ENCODE measurements around the gene DTX3. TPM values are rescaled to one million over a fixed set of nuclear protein-coding genes. Genes with fewer than 3 reads are reported as not detected.
"Not testable (repeated sequence)": the region's sequence is repeated elsewhere in the genome, so short reads cannot be mapped to it uniquely, and the experiment has no call there.

The DTX3 gene
- total RNA-seq, 3 donors from 2014 or later: 3.0 to 35.1 (median 25.9) TPM

DNA sequence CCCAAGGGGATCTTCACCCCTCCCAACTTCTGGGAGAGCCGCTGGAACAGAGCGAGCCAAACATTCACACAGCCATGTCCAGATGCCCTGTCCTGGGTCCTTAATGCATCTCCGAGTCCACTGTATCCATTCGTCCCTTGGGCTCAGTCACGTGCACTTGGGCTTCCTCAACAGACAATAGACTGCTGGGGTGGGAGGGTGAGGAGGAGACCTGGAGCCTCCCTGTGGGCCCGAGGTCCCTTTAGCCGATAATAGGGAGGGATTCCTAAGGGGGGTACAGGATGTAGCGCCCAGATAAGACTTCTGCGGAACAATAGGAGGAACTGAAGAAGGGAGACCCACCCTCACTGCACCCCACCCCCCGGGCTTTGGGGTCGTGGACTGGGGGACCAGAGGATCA, 13.3 kb downstream of the DTX3 start:
- Histone ChIP-seq H3K4me3 (no peak overlapping the region), H3K36me3 (no peaks in the 10 kb centered on the region), H3K27ac (no peak overlapping the region), H3K4me1 (peaks cover 0 to 11% of the 10 kb centered on the region in 2 donors), H3K9me3 (no peaks in the 10 kb centered on the region), H3K27me3 (peaks cover 0 to 18% of the 10 kb centered on the region in 2 donors)
- TF ChIP-seq POLR2A (IDR thresholded peaks at IDR 0.05) (no peak), POLR2AphosphoS5 (IDR thresholded peaks at IDR 0.05) (no peak)
- TF ChIP-seq, protein P1, sequence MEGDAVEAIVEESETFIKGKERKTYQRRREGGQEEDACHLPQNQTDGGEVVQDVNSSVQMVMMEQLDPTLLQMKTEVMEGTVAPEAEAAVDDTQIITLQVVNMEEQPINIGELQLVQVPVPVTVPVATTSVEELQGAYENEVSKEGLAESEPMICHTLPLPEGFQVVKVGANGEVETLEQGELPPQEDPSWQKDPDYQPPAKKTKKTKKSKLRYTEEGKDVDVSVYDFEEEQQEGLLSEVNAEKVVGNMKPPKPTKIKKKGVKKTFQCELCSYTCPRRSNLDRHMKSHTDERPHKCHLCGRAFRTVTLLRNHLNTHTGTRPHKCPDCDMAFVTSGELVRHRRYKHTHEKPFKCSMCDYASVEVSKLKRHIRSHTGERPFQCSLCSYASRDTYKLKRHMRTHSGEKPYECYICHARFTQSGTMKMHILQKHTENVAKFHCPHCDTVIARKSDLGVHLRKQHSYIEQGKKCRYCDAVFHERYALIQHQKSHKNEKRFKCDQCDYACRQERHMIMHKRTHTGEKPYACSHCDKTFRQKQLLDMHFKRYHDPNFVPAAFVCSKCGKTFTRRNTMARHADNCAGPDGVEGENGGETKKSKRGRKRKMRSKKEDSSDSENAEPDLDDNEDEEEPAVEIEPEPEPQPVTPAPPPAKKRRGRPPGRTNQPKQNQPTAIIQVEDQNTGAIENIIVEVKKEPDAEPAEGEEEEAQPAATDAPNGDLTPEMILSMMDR (IDR thresholded peaks at IDR 0.05): no peak
- intact Hi-C loops (cut with DNase I; ENCODE audit: low total_unique reads): loop anchor here (5.0 kb wide), 1 partner anchor 36 kb away; no protein-coding TSS in a partner anchor
- DNase-seq (ENCODE audit: low spot score in 2 of 2): no peak

- H3K27ac ChIP-seq; H3K9me3 ChIP-seq; H3K4me3 ChIP-seq; DNase-seq (ENCODE audit: low spot score in 2 of 2); H3K36me3 ChIP-seq: not testable (repeated sequence)
- Histone ChIP-seq H3K27me3 (peaks cover 0 to 18% of the 10 kb centered on the region in 2 donors), H3K4me1 (peaks cover 0 to 11% of the 10 kb centered on the region in 2 donors)
- intact Hi-C loops (cut with DNase I; ENCODE audit: low total_unique reads): loop anchor here (5.0 kb wide), 1 partner anchor 36 kb away; no protein-coding TSS in a partner anchor
Measured at GRCh38 chr12:57618431-57618830, 13.8 kb downstream of the DTX3 start.

DNA sequence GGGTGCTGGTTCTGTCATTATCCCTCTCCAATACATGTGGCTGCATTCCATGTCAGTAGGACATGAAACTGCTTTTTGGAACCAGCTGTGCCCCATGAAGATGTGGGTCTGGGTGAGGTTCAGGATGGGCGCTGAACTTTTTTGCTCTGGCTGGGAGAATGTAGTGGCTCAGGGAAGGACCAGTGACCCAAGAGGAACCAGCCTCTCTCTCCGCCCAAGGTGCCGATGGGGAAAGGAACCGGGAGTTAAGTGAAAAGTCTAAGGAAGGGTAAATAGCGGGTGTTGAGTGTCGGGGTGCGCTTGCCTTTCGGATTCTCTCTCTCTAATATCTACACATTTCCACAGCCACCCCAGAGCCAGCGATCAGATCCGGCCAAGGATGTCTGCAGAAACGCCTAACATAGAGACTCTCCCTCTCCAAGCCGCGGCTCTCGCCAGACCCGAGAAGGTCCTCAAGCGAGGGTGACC, 14.4 kb downstream of the DTX3 start:
- H3K4me1 ChIP-seq: peaks cover 0 to 11% of the 10 kb centered on the region in 2 donors

GRCh38 chr12:57619434-57620244, 15.0 kb downstream of the DTX3 start:
- no peaks in the 10 kb centered on the region for H3K9me3 ChIP-seq
- H3K4me3 ChIP-seq: no peak overlapping the region
- no peaks in the 10 kb centered on the region for H3K36me3 ChIP-seq
- H3K4me1 ChIP-seq: peaks cover 0 to 11% of the 10 kb centered on the region in 2 donors
- TF ChIP-seq POLR2A (IDR thresholded peaks at IDR 0.05) (no peak), POLR2AphosphoS5 (IDR thresholded peaks at IDR 0.05) (no peak)
- TF ChIP-seq, protein P1 (IDR thresholded peaks at IDR 0.05): no peak
- DNase-seq (ENCODE audit: low spot score in 2 of 2): no peak
- intact Hi-C loops (cut with DNase I; ENCODE audit: low total_unique reads): loop anchor here (5.0 kb wide), 1 partner anchor 37 kb away; no protein-coding TSS in a partner anchor
- peaks cover 0 to 25% of the 10 kb centered on the region in 2 donors for H3K27me3 ChIP-seq
- H3K27ac ChIP-seq: no peak overlapping the region

More for the DNA sequence above, 14.4 kb downstream of the DTX3 start:
- no peaks in the 10 kb centered on the region for H3K36me3 ChIP-seq
- no peak for DNase-seq (ENCODE audit: low spot score in 2 of 2)
- H3K27me3 ChIP-seq: peaks cover 0 to 19% of the 10 kb centered on the region in 2 donors
- no peak overlapping the region for H3K27ac ChIP-seq
- intact Hi-C loops (cut with DNase I; ENCODE audit: low total_unique reads): loop anchor here (5.0 kb wide), 1 partner anchor 37 kb away; no protein-coding TSS in a partner anchor
- TF ChIP-seq, protein P1 (IDR thresholded peaks at IDR 0.05): no peak
- no peak for TF ChIP-seq POLR2AphosphoS5 (IDR thresholded peaks at IDR 0.05)
- no peak for TF ChIP-seq POLR2A (IDR thresholded peaks at IDR 0.05)
- no peaks in the 10 kb centered on the region for H3K9me3 ChIP-seq
- no peak overlapping the region for H3K4me3 ChIP-seq

GRCh38 chr12:57620245-57620935, 15.8 kb downstream of the DTX3 start:
- H3K27me3 ChIP-seq: peaks cover 0 to 25% of the 10 kb centered on the region in 2 donors
- H3K4me1 ChIP-seq: peaks cover 0 to 11% of the 10 kb centered on the region in 2 donors
- TF ChIP-seq POLR2A (IDR thresholded peaks at IDR 0.05): no peak
- TF ChIP-seq POLR2AphosphoS5 (IDR thresholded peaks at IDR 0.05): no peak
- TF ChIP-seq, protein P1 (IDR thresholded peaks at IDR 0.05): no peak
- intact Hi-C loops (cut with DNase I; ENCODE audit: low total_unique reads): no loop called here
- no peaks in the 10 kb centered on the region for H3K9me3 ChIP-seq
- H3K36me3 ChIP-seq: no peaks in the 10 kb centered on the region
- no peak overlapping the region for H3K27ac ChIP-seq
- no peak for DNase-seq (ENCODE audit: low spot score in 2 of 2)
- peak overlapping the region in 1 of 3 donors; percentile 47 for H3K4me3 ChIP-seq

Data from breast epithelium (tissue), 4 donors.